ENCODE data around the gene MEIS3.
"Not testable (repeated sequence)": the region's sequence is repeated elsewhere in the genome, so short reads cannot be mapped to it uniquely, and the experiment has no call there.

MEIS3 gene

DNA sequence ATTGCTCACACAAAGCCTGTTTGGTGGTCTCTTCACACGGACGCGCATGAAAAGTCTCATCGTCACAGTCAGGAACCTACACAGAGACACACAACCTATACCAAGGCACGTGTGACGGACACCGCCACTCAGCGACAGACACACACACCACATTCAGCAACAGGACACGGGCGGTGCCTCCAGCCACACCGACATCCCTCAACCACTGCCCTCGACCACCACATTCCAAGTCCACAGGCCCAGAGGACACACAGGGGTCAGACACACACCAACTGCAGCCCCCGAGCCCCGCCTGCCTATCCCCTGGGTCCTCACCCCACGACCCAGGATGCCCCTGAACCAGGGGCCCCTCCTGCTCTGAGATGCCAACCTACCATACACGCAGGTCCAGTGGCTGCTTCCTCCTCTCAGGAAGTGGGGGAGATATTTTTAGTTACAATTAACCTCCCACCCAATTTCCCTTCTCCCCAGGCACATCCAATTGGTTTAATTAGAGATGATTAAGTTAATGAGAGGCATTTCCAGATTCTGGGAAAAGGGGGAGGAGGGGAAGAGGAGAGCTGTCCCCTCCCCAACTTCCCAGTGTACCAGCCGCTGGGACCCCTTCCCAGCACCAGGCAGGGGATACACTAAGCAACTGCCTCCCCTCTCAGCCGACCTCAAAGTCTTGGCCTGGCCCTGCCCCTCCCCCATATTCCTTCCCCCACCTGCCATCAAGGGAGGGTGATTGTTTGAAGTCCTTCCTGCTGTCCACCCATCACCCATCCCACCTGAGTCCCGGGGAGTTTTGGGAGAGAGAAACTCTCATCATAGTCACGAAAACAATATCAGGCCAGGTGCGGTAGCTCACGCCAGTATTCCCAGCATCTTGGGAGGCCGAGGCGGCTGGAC, 20.4 kb downstream of the MEIS3 start:
- FAIRE-seq (no peak), DNase-seq (ENCODE audit: insufficient read length, low spot score) (no peak)
- no peak for TF ChIP-seq POLR2A (IDR thresholded peaks at IDR 0.05; ENCODE audit: low read depth, low read length)

DNA sequence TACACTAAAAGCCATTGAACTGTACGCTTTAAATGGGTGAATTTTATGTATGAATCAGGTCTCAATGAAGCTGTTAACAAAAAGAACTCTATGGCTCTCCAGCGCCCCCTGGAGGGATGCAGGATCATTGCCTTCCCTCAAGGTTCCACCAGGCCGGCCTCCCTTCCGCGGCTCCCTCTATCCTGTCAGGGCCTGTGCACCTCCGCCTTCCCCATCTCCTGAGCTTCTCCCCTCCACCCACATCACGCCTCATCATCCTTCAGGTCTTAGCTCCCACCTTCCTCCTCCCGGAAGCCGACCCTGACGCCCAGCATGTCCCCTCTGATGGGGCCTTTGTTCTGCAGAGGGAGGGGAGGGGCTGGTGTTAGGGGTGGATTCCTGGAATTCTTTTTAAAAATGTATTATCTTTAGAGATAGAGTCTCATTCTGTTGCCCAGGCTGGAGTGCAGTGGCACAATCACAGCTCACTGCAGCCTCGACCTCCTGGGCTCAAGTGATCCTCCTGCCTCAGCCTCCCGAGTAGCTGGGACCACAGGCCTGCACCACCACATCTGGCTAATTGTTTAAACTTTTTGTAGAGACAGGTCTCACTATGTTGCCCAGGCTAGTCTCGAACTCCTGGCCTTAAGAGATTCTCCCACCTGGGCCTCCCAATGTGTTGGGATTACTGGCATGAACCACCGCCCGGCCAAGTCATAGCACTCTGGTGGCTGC, 27.7 kb downstream of the MEIS3 start:
- FAIRE-seq, result no peak
- TF ChIP-seq POLR2A (IDR thresholded peaks at IDR 0.05; ENCODE audit: low read depth, low read length), result no peak
- peak; percentile 51 for DNase-seq (ENCODE audit: insufficient read length, low spot score)

DNA sequence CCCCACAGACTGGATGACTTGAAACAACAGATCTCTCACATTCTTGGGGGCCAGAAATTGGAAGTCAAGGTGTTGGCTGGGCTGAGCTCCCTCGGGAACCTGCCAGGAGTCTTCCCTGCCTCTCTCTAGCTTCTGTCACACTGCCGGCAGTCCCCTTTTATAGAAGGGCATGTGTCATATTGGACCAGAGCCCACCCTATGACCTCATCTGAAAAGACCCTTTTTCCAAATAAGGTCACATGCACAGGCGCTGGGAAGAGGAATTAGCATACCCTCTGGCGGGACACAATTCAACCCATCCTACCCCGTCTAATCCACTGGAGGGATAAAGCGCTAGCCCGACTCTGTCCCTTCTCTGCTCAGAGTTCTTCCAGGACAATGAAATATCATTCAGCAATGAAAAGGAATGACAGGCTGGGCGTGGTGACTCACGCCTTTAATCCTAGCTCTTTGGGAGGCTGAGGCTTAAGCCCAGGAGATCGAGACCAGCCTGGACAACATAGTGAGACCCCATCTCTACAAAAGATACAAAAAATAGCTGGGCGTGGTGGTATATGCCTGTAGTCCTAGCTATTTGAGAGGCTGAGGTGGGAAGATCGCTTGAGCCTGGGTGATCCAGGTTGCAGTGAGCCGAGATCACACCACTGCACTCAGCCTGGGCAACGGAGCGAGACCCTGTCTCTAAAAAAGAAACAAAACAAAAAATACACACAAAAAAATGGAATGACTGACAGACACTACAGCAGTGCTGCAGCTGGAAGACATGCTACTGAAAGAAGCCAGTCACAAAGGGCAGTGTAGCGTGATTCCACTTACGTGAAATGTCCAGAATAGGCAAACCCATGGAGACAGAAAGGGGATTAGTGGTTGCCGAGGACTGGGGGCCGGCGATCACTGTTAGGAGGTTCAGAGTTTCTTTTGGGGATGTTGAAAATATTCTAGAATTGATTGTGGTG, 28.5 kb downstream of the MEIS3 start:
- no peak for FAIRE-seq
- no peak for DNase-seq (ENCODE audit: insufficient read length, low spot score)
- TF ChIP-seq POLR2A (IDR thresholded peaks at IDR 0.05; ENCODE audit: low read depth, low read length), result no peak

DNA sequence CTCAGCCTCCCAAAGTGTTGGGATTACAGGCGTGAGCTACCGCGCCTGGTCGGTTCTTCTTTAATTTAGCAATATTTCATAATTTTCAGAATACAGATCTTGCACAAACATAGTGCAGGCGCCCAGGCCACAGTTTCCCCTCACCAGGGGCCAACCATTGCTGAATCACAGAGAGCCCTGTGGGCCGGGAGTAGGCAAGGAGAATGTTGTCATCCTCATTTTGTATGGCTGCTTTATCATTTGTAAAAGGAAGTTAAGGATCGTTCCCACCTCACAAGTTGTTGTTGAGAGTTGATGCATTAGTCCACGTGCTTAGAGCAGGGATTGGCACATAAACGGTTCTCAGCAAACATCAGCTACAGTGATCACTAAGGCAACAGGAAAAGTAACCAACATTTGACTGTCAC, 30.2 kb downstream of the MEIS3 start:
- no peak for TF ChIP-seq POLR2A (IDR thresholded peaks at IDR 0.05; ENCODE audit: low read depth, low read length)
- FAIRE-seq, result no peak
- DNase-seq (ENCODE audit: insufficient read length, low spot score), result no peak

DNA sequence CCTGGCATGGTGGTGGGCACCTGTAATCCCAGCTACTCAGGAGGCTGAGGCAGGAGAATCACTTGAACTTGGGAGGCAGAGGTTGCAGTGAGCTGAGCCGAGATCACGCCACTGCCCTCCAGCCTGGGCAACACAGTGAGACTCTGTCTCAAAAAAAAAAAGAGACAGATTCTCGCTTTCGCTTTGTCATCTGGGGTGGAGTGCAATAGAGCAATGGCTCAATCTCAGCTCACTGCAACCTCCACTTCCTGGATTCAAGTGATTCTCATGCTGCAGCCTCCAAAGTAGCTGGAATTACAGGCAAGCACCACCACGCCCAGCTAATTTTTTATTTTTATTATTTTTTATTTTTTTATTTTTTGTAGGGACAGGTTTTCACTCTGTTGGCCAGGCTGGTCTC, 30.6 kb downstream of the MEIS3 start:
- not testable (repeated sequence) for FAIRE-seq; DNase-seq (ENCODE audit: insufficient read length, low spot score)

DNA sequence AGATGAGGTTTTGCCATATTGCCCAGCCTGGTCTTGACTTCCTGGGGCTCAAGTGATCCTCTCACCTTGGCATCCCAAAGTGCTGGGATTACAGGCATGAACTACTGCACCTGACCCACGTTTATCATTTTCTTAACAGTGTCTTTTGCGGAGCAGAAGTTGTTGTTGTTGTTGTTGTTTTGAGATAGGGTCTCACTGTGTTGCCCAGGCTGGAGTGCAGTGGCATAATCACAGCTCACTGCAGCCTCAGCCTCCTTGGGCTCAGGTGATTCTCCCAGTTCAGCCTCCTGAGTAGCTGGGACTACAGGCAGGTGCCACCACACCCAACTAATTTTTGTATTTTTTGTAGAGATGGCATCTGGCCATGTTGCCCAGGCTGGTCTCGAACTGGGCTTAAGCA, 31.7 kb downstream of the MEIS3 start:
- not testable (repeated sequence) for DNase-seq (ENCODE audit: insufficient read length, low spot score); FAIRE-seq

DNA sequence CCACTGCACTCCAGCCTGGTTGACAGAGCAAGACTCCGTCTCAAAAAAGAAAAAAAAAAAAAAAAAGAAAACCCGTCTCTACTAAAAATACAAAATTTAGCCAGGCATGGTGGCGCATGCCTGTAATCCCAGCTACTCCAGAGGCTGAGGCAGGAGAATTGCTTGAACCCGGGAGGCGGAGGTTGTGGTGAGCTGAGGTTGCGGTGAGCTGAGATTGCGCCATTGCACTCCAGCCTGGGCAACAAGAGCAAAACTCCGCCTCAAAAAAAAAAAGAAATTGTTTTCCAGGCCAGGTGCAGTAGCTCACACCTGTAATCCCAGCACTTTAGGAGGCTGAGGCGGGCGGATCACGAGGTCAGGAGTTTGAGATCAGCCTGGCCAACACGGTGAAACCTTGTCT, 32.7 kb downstream of the MEIS3 start:
- not testable (repeated sequence) for FAIRE-seq; DNase-seq (ENCODE audit: insufficient read length, low spot score)

DNA sequence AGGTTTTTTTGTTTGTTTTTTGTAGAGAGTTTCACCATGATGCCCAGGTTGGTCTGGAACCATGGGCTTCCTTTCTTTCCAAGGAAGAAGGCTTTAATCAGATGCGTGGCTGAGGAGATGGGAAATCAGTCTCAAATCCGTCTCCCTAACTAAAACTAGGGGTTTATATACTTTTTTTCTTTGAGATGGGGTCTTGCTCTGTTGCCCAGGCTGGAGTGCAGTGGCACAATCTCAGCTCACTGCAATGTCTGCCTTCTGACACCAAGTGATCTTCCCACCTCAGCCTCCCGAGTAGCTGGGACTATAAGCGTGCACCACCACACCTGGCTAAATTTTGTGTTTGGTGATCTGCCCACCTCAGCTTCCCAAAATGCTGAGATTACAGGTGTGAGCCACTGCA, 34.8 kb downstream of the MEIS3 start:
- DNase-seq (ENCODE audit: insufficient read length, low spot score); FAIRE-seq: not testable (repeated sequence)

DNA sequence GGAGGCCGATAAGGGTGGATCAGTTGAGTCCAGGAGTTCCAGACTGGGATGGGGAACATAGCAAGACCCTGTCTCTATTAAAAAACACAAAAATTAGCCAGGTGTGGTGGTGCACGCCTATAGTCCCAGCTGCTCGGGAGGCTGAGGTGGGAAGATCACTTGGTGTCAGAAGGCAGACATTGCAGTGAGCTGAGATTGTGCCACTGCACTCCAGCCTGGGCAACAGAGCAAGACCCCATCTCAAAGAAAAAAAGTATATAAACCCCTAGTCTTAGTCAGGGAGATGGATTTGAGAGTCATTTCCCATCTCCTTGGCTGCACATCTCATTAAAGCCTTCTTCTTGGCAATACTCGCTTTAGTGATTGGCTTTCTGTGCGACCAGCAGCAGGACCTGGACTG, 35.4 kb downstream of the MEIS3 start:
- not testable (repeated sequence) for DNase-seq (ENCODE audit: insufficient read length, low spot score); FAIRE-seq

DNA sequence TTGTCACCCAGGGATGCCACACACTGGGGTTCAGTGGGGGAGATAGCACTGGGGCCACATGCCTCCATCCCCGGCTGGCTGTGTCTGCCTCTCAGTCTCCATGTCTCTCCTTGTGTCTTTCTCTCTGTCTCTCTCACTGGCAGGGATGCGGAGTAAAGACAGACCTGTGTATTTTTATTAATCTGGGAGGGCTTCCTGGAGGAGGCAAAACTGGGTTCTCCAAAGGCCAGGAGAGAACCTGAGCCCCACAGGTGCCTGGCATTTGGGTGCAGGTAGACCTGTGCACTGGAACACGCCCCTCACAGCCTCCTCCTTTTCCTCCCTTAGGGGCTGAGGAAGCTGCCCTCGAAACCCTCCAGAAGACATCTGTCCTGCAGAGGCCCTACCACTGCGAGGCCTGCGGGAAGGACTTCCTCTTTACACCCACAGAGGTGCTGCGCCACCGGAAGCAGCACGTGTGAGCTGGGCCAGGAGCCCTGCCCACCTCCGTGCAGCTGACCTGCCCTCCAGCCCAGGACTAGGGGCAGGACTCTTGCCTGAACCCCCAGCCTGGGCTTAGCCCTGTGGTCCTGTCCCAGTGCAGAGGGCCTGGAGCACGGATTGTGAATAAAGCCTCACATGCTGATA, 37.6 kb downstream of the MEIS3 start:
- DNase-seq (ENCODE audit: insufficient read length, low spot score), result no peak
- TF ChIP-seq POLR2A (IDR thresholded peaks at IDR 0.05; ENCODE audit: low read depth, low read length), result no peak
- no peak for FAIRE-seq

DNA sequence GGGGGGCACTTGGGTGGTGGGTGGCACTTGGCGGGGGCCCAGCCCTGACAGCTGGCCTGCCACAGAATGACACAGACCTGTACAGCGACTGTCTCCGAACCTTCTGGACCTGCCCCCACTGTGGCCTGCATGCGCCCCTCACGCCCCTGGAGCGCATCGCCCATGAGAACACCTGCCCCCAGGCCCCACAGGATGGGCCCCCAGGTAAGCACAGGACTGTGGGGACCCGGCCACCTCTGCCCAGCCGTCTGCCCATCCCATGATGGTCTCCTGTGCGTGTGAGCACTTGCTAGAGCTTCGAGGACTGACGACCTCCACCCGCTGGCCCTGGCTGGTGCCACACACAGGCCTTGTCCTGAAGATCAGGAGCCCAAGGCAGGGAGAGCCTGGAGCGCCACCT, 38.2 kb downstream of the MEIS3 start:
- FAIRE-seq, result no peak

DNA sequence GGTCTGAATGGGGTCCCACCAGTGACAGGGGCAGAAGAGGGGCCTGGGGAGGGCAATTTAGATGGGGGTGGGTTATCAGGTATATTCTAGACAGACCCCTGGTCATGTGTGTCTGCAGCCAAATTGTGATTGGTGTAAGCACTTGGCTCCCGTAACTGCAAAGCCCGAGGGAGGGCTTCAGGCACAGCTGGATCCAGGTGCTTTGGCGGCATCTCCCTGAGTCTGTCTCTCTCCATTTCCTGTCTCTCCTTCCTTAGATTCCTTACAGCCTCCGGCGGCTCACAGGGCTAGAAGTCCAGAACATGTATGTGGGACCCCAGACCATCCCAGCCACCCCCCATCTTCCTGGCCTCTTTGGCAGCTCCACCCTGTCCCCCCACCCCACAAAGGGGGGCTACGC, 38.8 kb downstream of the MEIS3 start:
- DNase-seq (ENCODE audit: insufficient read length, low spot score) (no peak), FAIRE-seq (no peak)
- no peak for TF ChIP-seq POLR2A (IDR thresholded peaks at IDR 0.05; ENCODE audit: low read depth, low read length)

More for the DNA sequence above, 38.2 kb downstream of the MEIS3 start:
- no peak for TF ChIP-seq POLR2A (IDR thresholded peaks at IDR 0.05; ENCODE audit: low read depth, low read length)
- DNase-seq (ENCODE audit: insufficient read length, low spot score), result no peak

DNA sequence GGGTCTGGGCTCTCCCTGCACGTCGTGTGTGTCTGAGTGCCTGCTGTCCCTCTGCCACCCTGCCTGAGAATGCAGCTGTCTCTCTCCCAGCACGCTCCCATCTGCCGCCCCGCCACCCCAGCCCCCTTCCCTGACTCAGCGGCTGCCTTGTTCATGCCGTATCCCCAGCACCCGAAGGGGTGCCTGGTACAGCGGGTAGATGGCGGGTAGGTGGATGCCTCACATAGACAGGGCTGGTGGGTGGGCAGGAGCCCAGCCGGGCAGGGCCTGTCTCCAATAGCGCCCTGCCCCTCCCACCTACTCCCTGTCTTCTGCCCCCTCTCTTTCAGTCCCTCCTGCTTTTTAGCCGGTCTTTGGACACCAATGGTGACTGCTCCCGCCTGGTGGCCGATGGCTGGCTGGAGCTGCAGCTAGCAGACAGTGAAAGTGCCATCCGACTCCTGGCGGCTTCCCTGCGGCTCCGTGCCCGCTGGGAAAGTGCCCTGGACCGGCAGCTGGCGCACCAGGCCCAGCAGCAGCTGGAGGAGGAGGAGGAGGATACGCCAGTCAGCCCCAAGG, 39.9 kb downstream of the MEIS3 start:
- no peak for TF ChIP-seq POLR2A (IDR thresholded peaks at IDR 0.05; ENCODE audit: low read depth, low read length)
- FAIRE-seq, result no peak
- no peak for DNase-seq (ENCODE audit: insufficient read length, low spot score)

All from H54 (cell line).